ENCODE results near the gene SHISA4.
"Not testable (repeated sequence)": the region's sequence is repeated elsewhere in the genome, so short reads cannot be mapped to it uniquely, and the experiment has no call there.

Gene SHISA4

DNA sequence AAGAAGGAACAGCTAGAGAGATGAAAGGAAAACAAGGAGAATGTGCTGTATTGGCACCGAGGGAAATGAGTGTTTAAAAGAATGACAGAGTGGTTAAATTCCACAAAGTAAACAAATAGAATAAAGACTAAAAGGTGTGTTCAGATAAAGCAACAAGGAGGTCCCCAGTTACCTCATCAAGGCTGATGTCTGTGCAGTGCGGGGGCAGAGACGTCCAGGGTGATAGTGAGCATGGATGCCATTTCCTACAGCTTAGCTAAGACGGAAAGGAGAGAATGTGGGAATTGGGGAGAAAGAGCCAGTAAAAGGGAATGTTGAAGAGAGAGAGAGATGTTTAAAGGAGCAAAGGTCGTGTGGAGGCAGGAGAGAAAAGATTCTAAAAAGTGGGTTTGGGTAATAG, 42.1 kb downstream of the SHISA4 start:
- no peak for DNase-seq (ENCODE audit: low read depth)

DNA sequence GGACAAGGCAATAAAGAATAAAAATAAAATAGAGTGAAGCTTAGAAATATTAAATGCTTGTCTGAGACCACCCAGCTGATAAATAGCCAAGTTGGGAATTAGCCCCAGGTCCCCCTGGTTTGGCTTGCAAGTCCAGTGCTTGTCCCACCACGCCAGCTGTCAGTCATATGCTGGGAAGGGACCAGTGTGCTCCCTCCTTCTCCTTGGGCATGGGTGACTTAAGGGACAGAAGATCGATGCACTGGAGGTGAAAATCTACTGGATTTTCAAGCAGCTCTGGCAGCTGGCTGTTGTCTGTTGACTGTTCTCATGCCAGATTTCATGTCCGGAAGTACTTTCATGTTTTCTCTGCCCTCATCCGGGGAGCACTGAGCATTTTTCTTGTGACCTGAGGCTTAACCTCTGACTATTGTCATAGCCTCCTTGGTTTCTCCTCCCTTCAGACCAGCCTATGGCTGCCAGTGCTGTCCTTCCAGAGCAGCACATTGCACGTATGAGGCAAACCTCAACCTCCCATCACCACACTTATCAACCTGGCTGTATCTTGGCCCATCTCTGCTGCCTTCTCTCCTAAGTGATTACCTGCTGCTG, 45.2 kb downstream of the SHISA4 start:
- no peak for DNase-seq (ENCODE audit: low read depth)

DNA sequence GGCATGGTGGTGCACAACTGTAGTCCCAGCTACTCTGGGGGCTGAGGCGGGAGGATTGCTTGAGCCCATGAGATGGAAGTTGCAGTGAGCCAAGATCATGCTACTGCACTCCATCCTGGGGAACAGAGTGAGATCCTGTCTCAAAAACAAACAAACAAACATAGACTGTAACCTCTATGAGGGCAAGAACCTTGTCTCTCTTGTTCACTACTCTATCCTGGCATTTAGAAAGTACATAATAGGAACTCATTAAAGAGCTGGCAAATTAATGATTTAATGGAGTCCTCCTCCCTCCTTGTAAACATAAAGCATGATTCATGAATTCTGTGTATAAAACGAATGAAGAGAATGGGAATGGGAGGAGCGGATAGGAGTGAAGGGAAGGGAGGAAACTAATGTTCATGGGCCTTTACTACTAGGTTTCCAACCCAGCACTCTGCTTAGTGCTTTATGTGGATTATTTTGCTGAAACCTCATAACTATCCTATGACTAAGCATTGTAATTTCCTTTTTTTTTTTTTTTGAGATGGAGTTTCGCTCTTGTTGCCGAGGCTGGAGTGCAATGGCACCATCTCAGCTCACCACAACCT, 49.0 kb downstream of the SHISA4 start:
- DNase-seq (ENCODE audit: low read depth): no peak

DNA sequence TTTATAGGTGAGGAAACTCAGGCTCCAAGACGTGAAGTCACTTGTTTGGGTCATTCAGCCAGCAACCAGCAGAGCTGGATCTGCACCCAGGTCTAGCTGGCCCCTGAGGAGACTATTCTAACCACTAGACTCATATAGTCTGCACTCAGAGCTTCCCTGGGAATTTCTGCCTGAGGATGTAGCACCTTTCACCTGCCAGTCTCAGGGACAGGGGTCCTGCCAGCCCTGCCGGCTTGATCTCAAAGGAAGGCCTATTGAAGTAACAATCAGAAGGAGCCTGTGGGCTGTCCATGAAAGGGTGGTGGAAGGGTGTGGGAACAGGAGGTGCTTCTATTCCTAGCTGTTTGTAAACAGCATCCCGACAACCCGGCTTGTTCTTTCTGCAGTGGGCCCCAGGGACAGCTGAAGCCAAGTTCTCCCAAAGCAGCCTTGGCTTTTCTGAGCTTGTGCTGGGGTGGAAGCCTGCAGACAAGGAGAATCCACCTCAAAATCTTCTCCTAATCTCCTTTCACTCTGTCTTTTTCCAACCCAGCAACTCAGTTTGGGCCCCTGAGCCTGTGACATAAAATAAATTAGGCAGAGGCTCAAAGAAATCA, 49.8 kb downstream of the SHISA4 start:
- no peak for DNase-seq (ENCODE audit: low read depth)

DNA sequence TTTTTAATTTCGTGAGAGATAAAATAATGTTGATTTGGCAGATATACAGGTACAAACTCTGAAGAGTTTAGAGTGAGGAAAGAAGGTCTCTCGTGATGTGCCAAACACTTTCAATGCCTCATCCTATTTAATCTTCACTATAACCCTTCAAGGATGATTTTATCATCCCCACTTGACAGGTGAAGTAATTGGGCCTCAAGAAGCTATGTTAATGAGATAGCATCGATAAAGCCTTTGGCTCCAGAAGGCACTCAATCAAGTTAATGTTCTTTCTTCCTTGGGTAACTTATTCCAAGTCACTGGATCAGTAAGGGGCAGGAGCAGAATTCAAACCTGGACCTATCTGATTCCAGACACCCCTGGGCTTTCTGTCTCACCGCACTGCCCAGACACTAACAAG, 50.5 kb downstream of the SHISA4 start:
- no peak for DNase-seq (ENCODE audit: low read depth)

DNA sequence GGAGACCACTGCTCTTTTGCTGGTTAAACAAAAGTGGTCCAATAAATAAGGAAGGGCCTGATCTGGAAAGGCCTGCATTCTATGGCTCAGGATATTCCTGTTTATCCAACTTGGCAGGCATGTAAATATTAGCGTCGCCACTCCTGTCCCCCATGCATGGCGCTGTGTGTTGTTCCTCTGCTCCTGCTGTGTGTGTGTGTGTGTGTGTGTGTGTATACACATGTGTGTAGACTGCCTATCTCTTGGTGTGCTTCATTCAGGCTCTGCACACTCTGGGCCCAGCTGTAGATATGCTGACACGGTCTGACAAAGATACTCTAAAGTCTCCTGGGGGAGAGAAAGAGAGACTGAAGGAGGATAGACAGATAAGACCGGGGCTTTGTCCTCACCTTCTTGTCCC, 50.9 kb downstream of the SHISA4 start:
- DNase-seq (ENCODE audit: low read depth): no peak

DNA sequence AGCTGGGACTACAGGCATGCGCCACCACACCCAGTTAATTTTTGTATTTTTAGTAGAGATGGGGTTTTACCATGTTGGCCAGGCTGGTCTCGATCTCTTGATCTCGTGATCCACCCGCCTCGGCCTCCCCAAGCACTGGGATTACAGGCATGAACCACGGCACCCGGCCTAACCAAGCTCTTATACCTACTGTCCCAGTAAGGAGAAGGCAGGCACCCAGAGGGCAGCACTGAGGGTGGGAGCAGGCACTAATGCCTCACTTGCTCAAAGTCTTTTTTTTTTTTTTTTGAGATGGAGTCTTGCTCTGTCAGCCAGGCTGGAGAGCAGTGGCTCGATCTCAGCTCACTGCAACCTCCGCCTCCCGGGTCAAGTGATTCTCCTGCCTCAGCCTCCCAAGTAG, 51.6 kb downstream of the SHISA4 start:
- not testable (repeated sequence) for DNase-seq (ENCODE audit: low read depth)

DNA sequence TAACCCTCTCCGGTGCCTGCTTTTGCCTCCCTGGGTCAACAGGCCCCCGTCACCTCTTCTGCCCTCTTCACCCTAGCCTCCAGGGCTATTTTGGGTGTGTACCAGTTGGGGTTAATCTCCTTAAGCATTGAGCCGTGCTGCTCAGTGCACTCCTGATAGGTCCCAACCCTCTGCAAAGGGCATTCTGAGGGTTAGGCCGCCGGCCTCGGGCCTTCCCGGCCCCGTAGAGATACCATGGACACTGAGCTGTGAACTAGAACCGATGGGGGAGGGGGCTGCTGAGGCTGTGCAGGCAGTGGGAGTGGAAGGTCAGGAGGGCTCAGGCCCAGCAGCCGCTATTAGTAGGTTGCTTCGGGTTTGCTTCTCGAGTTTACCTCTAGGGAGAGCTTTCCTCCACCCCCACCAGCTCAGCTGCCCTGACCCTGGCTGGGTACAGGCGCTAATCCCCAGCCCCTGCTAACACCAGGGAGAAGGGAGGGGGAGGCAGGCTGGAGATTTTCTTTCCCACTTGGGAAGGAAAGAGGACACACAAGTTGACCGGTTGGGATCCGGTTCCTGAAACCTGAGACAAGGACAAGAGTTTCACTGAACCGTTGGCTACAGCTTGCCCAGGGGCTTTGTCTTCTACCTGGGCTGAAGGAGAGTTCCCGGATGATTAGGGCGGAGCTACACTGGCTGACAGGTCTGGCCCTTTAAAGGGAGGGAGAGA, 52.9 kb downstream of the SHISA4 start:
- DNase-seq (ENCODE audit: low read depth): no peak

DNA sequence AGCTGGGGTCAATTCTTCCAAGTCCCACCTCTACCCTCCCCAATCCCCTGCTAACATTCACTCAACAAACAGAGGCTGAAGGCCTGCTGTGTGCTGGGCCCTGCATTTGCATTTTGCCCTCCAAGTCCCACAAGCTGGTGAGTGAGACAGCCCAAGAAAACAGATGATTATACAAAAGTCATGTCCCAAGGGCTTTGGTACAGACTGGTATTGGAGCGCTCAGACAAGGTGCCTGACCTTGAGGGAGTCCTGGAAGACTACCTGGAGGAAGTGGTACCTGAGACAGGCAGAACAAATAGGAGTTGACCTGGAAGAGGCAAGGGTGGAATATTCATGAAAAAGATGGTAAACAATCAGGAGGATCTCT, 53.4 kb downstream of the SHISA4 start:
- DNase-seq (ENCODE audit: low read depth): no peak

All from activated T-cell treated with anti-CD3 and anti-CD28 coated beads for 24 hours (primary cell).